Duodenal mucosa (tissue), 2 donors: ENCODE results near the gene ICAM4.

ENCODE experiments used
- H3K27ac ChIP-seq: one replicate; pipeline ENCODE4 v1.7.0; 2013; ENCODE audit warnings: low read depth, low read length
- H3K27me3 ChIP-seq, 2 donors: one replicate each; pipeline ENCODE4 v1.7.0; 2013; ENCODE audit warnings: low read length in 2 of 2, control low read depth in 1 of 2; ENCODE audit not compliant: insufficient read depth in 2 of 2, control insufficient read depth in 1 of 2
- H3K36me3 ChIP-seq, 2 donors: one replicate each; pipeline ENCODE4 v1.7.0; 2013; ENCODE audit warnings: low read length in 2 of 2, control low read depth in 1 of 2; ENCODE audit not compliant: insufficient read depth in 2 of 2, control insufficient read depth in 1 of 2
- H3K4me1 ChIP-seq, 2 donors: one replicate each; pipeline ENCODE4 v1.7.0; 2013; ENCODE audit warnings: low read length in 2 of 2, control low read depth in 1 of 2; ENCODE audit not compliant: insufficient read depth in 2 of 2, control insufficient read depth in 1 of 2
- H3K4me3 ChIP-seq, 2 donors: one replicate each; pipeline ENCODE4 v1.7.0; 2013; ENCODE audit warnings: low read length in 2 of 2, low read depth in 1 of 2
- H3K9ac ChIP-seq, 2 donors: one replicate each; pipeline ENCODE4 v1.7.0; 2013; ENCODE audit warnings: low read length in 2 of 2, low read depth in 1 of 2
- H3K9me3 ChIP-seq, 2 donors: one replicate each; pipeline ENCODE4 v1.7.0; 2013; ENCODE audit warnings: low read length in 2 of 2, control low read depth in 1 of 2; ENCODE audit not compliant: control insufficient read depth in 1 of 2

The ICAM4 gene

GRCh38 chr19:10320602-10321416 lies 34.1 kb downstream of the ICAM4 start:
- Histone ChIP-seq H3K9ac (peak overlapping the region in 1 of 2 donors; percentile 5), H3K27ac (peak overlapping the region; percentile 65), H3K36me3 (peaks cover 27 to 72% of the 10 kb centered on the region in 2 donors), H3K27me3 (no peaks in the 10 kb centered on the region), H3K4me1 (peaks cover 28 to 35% of the 10 kb centered on the region in 2 donors), H3K9me3 (no peaks in the 10 kb centered on the region), H3K4me3 (no peak overlapping the region)

GRCh38 chr19:10321417-10321797 lies 34.7 kb downstream of the ICAM4 start:
- H3K4me3 ChIP-seq, result peak overlapping the region in 1 of 2 donors; percentile 55
- no peaks in the 10 kb centered on the region for H3K27me3 ChIP-seq
- peaks cover 27 to 78% of the 10 kb centered on the region in 2 donors for H3K36me3 ChIP-seq
- H3K9ac ChIP-seq, result peak overlapping the region; percentile 5 to 74
- peaks cover 22 to 29% of the 10 kb centered on the region in 2 donors for H3K4me1 ChIP-seq
- no peaks in the 10 kb centered on the region for H3K9me3 ChIP-seq
- peak overlapping the region; percentile 65 for H3K27ac ChIP-seq

GRCh38 chr19:10321874-10322835 lies 35.4 kb downstream of the ICAM4 start:
- H3K27ac ChIP-seq, result peak overlapping the region; percentile 65
- H3K9me3 ChIP-seq, result no peaks in the 10 kb centered on the region
- peaks cover 31 to 82% of the 10 kb centered on the region in 2 donors for H3K36me3 ChIP-seq
- peaks cover 20 to 28% of the 10 kb centered on the region in 2 donors for H3K4me1 ChIP-seq
- peak overlapping the region; percentile 40 to 55 for H3K4me3 ChIP-seq
- H3K27me3 ChIP-seq, result no peaks in the 10 kb centered on the region
- peak overlapping the region; percentile 5 to 74 for H3K9ac ChIP-seq

- Histone ChIP-seq H3K27me3 (no peaks in the 10 kb centered on the region), H3K36me3 (peaks cover 41 to 90% of the 10 kb centered on the region in 2 donors), H3K9ac (no peak overlapping the region), H3K27ac (no peak overlapping the region), H3K4me1 (peaks cover 19 to 27% of the 10 kb centered on the region in 2 donors), H3K4me3 (no peak overlapping the region), H3K9me3 (no peaks in the 10 kb centered on the region)
Observed at GRCh38 chr19:10325732-10326131, 39.0 kb downstream of the ICAM4 start.

- Histone ChIP-seq H3K4me1 (peaks cover 19 to 20% of the 10 kb centered on the region in 2 donors), H3K27ac (no peak overlapping the region), H3K4me3 (no peak overlapping the region), H3K9me3 (no peaks in the 10 kb centered on the region), H3K27me3 (no peaks in the 10 kb centered on the region), H3K9ac (no peak overlapping the region), H3K36me3 (peaks cover 37 to 74% of the 10 kb centered on the region in 2 donors)
Observed at GRCh38 chr19:10327793-10328192, 41.0 kb downstream of the ICAM4 start.

- H3K9ac ChIP-seq, result no peak overlapping the region
- H3K36me3 ChIP-seq, result peaks cover 37 to 64% of the 10 kb centered on the region in 2 donors
- H3K27me3 ChIP-seq, result no peaks in the 10 kb centered on the region
Observed at GRCh38 chr19:10328558-10329429, 42.0 kb downstream of the ICAM4 start.

GRCh38 chr19:10329555-10329954 lies 42.8 kb downstream of the ICAM4 start:
- no peak overlapping the region for H3K4me3 ChIP-seq
- H3K9ac ChIP-seq, result no peak overlapping the region
- H3K27me3 ChIP-seq, result no peaks in the 10 kb centered on the region
- no peak overlapping the region for H3K27ac ChIP-seq
- no peaks in the 10 kb centered on the region for H3K9me3 ChIP-seq
- H3K36me3 ChIP-seq, result peaks cover 36 to 59% of the 10 kb centered on the region in 2 donors
- peaks cover 20 to 26% of the 10 kb centered on the region in 2 donors for H3K4me1 ChIP-seq

More at GRCh38 chr19:10328558-10329429, 42.0 kb downstream of the ICAM4 start:
- Histone ChIP-seq H3K4me1 (peaks cover 15 to 18% of the 10 kb centered on the region in 2 donors), H3K9me3 (no peaks in the 10 kb centered on the region), H3K4me3 (no peak overlapping the region), H3K27ac (no peak overlapping the region)

- H3K4me3 ChIP-seq, result peak overlapping the region; percentile 90 to 98
- H3K27ac ChIP-seq, result peak overlapping the region; percentile 47
- peaks cover 20 to 30% of the 10 kb centered on the region in 2 donors for H3K4me1 ChIP-seq
- no peaks in the 10 kb centered on the region for H3K9me3 ChIP-seq
- peaks cover 29 to 34% of the 10 kb centered on the region in 2 donors for H3K36me3 ChIP-seq
- no peaks in the 10 kb centered on the region for H3K27me3 ChIP-seq
- peak overlapping the region; percentile 53 to 61 for H3K9ac ChIP-seq
Observed at GRCh38 chr19:10332158-10332964, 45.6 kb downstream of the ICAM4 start.
